ENCODE data around the gene SLX4IP.
A peak's percentile ranks its signal among the peaks of the same experiment; 100 is the strongest.
"Not testable (repeated sequence)": the region's sequence is repeated elsewhere in the genome, so short reads cannot be mapped to it uniquely, and the experiment has no call there.

Gene SLX4IP

DNA sequence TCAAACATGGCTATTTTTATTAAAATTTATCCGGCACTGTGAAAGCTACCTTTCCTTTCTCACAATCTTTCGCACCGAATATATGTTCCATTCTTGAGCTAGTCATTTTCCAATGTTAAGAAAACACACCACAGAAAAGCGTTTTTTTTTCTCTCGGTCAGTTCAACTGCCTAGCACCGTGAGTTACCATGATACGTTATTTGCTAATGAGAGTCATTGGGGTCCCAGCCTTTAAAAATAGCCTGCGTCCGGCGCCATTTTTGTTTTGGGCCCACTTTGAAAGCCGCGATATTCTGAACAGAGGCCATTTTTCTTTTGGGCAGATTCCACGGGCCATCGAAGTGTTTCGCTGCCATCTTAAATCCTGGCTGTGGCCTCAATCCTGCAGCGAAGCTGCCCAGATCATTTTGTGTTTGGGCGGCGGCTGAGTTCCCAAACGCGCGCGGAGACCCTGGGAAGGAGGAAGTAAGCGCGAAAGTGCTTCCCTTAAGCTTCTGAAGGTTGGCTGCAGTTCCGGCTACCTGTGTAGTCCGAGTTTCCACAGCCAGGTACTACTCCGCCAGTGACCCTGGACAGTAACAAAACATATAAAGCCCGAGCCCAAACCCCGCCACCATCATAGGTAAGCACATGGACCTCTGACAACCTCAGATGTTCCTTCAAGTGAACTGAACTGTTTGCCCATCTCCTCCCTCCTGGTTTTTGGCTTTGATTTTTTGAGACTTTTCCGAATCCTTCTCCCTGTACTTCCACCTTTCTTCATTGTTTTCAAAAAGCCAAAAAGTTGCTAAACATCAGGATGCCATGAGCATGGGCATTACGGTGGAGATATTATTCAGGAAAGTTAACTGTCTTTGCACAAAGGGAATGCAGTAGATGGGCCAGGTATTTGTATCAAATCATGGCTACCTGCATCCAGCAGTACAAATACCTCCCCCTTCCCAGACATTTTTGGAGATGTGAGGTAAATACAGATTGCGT lies at the start of gene SLX4IP:
TSS of gene SLX4IP (plus strand) at position 474 of the 981 bp plus-strand sequence. CDS start 22,900 bp downstream, outside the sequence.
- peak; percentile 95 for DNase-seq (ENCODE audit: low read depth, low spot score)

DNA sequence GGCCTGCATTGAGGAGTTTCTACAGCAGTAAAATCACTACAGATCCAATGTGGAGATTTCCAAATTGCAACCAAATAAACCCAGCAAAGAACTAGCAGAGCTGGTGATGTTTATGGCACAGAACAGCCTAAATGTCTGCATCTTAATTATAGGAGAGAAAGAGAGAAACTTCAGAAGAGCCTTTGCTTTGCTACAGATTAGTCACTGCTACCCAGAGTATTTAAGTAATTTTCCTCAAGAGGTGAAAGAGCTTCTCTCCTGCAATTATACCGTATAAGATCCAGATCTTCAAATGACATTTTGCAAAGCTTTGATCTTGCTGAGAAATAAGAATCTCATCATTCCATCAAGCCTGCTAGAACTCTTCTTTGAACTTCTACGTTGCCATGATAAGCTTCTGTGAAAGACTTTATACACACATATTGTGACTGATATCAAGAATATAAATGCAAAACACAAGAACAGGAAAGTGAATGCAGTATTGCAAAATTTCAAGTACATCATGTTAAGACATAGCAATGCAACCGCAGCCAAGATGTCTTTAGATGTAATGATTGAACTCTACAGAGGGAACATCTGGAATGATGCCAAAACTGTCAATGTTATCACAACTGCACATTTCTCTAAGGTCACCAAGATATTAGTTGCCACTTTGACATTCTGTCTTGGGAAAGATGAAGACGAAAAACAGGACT lies 49.1 kb upstream of the SLX4IP start:
- DNase-seq (ENCODE audit: low read depth, low spot score): no peak

DNA sequence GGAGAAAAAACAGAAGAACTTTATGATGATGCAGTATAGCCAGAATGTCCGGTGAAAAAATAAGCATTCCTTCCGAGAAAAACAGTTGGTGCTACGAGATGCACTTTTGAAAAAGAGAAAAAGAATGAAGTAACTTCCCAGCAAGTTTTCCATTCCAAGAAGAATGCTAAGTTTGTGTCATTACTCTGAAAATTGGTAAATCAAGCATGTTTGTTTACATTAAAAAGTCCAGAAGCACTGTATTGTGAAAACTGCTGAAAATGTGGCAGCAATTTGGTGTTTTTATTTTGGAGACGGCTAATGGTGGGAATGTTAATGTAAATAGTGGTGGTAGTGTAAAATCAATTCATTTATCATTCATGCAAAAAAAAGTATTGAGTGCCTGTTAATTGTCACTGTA lies 47.4 kb upstream of the SLX4IP start:
- no peak for DNase-seq (ENCODE audit: low read depth, low spot score)

DNA sequence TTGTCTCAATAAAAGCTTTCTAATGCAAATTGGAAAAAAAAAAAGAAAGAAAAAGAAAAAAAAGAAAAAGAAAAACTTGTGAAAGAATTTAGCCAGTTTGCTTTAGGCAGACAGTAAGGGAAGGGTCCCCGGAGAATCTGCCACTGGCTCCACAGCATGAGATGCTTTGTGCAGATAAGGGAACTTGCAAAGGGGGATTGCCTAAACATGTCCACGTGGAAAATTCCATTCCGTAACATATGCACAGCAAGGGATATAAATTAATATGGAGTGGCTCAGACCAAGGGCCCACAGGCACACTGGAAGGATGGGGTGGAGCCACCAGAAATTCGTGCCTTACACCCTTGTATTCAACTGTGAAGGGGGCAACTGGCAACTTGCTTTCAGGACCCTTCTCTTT lies 46.5 kb upstream of the SLX4IP start:
- no peak for DNase-seq (ENCODE audit: low read depth, low spot score)

DNA sequence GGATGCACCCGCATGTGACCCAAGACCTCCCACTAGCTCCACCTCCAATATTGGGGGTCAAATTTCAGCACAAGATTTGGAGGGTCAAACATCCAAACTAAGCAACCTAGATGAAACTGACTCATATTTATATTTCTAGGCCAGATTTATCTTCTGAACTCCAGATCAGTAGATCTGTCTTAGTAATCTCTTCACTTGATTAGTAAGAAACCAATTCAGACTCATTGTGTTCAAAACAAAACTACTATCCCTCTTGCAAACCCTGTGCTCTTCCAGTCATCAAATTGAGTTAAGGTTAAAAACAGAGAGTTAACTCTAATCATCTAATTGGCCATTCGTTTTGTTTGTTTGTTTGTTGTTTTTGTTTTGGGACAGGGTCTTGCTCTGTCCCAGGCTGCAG lies 44.4 kb upstream of the SLX4IP start:
- no peak for DNase-seq (ENCODE audit: low read depth, low spot score)

DNA sequence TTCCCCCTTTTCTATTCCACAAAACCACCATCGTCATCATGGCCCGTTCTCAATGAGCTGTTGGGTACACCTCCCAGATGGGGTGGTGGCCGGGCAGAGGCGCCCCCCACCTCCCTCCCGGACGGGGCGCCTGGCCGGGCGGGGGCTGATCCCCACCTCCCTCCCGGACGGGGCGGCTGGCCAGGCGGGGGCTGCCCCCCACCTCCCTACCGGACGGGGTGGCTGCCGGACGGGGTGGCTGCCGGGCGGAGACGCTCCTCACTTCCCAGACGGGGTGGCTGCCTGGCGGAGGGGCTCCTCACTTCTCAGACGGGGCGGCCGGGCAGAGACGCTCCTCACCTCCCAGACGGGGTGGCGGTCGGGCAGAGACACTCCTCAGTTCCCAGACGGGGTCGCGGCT lies 40.4 kb upstream of the SLX4IP start:
- not testable (repeated sequence) for DNase-seq (ENCODE audit: low read depth, low spot score)

DNA sequence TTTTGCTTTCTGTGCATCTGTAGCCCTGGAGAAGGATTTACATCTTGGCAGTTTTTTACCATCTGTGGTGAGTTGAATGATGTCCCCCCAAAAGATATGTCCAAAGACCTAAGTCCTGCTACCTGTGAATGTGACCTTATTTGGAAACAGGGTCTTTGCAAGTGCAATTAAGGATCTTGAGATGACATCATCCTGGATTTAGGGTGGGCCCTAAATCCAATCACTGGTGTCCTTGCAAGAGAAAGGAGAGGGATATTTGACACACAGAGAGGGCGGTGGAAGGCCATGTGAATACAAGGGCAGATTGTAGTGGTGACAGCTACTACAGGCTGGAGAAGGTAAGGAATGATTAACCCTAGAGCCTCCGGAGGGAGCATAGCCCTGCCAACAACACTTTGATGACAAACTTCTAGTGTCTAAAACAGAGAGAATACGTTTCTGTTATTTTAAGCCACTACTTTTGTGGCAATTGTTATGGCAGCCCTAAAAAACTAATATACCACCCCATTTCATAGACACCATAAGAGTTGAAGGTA lies 36.2 kb upstream of the SLX4IP start:
- DNase-seq (ENCODE audit: low read depth, low spot score): no peak

DNA sequence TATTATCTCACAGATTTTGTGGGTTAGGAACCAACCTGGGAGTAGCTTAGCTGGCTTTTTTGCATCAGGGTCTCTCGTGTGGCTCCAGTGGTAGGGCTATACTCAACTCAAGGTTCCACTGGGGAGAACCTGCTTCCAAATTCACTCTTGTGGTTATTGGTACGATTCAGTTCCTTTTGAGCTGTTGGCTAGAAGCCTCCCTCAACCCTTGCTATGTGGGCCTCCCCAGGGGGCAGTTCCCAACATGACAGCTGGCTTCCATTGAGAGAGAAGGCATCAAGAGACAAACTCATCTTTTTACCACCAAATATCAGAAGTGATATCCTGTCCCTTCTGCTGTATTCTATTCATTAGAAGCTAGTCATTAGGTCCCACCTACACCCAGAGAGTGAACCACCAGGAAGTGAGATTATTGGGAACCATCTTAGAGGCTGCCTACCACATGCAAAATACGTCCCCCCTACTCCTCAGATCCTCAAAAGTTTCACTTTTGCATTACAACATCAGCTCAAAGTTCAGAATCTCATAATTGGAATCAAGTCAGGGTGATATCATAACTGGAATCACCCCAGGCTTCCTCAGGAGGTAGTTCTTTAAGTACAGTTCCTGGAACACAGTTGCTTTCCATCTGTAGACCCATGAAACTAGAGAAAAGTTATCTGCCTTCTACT lies 32.0 kb upstream of the SLX4IP start:
- DNase-seq (ENCODE audit: low read depth, low spot score): no peak

DNA sequence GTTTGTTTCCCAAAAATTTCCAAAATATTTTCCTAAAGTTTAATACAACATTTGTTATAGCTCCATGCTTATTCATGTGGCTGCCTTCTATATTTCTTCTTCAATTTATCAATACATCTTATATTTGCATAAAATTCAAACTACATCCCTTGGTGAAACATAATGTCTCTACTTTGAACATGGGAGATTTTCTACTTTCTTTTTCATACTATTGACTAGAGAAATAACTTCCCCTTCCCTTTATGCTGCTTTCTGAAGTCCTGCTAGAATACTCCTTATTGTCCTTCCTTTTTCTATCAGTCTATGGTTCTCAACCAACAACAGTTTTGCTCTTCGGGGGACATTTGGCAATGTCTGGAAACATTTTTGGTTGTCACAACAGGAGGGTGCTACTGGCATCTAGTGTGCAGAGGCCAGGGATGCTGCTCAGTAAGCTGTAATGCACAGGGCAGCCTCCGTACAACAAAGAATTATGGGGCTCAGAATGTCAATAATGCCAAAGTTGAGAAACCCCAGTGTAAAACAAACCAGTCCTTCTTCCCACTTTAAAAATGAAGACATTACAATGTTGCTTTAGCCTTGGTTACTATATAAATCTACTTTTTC lies 31.0 kb upstream of the SLX4IP start:
- DNase-seq (ENCODE audit: low read depth, low spot score): no peak

DNA sequence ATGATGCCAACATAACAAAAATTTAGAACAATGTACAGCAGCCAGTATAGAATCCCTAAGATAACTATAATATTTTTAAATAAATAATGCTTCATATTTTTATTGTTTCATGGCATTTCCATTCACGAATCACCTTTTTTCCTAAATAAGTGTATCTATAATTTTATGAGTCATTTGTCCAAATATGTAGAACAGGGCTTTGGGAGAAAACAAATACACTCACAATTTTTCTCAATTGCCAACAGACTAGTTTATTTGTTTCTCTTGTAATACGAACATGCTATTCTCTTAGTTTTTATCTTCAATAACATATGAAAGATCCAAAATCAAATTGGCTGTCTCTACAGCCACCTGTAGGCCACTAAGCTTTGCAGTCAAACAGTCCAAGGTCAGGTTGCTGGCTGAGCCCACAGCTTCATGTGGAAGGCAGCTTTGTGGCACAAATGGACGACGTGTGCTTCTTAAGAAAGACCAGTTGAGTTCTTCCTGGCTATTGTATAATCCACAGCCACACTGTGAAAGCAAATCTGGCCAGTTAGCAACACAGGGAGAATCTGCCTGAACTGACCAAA lies 30.1 kb upstream of the SLX4IP start:
- DNase-seq (ENCODE audit: low read depth, low spot score): no peak

DNA sequence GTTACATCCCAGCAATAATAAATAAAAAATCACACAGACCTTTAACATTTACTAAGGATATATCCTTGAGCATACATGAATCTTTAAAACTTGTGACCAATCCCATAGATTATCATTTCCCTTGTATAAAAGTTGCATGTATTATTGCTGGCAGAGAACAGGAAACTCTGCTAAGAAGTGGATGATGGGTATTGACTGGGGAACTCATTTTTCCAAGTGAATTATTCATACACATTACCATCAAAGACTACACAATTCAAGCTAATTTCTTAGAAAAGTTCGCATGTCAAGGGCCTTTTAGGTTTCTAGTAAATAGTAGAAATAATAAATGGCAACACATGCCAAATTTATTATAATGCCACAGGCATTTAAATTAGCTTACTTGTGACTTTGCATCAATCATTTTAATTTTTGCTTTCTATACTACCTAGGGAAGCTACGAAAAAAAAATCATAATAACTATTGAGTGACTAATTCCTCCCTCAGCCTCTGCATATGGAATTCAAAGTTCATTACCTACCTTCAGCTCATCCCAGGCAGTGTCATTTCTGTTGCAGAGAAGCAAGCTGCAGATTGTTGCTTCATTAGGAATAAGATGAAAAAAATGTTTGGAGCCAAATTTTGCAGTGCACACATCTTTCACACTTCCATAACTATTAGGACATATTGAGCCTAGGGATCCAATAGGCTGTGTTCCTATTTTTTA lies 26.8 kb upstream of the SLX4IP start:
- DNase-seq (ENCODE audit: low read depth, low spot score): no peak

DNA sequence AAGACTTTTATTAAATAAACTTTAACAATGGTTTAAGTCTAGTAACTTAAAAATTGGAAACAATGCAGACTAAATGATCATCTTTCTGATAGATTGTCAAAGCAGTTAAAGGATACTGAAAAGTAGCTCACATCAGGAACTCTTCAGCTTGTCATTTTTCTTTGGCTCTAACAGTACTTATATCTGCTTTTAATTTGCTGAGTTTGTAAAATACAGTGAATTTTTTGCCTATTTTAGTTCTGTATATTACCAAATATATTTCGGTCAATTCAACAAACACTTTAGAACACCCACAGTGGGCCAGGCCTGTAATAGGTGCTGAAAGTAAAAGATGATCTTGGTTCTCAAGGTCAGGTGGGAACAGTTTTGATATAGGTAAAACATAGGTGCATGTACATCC lies 23.4 kb upstream of the SLX4IP start:
- DNase-seq (ENCODE audit: low read depth, low spot score): no peak

DNA sequence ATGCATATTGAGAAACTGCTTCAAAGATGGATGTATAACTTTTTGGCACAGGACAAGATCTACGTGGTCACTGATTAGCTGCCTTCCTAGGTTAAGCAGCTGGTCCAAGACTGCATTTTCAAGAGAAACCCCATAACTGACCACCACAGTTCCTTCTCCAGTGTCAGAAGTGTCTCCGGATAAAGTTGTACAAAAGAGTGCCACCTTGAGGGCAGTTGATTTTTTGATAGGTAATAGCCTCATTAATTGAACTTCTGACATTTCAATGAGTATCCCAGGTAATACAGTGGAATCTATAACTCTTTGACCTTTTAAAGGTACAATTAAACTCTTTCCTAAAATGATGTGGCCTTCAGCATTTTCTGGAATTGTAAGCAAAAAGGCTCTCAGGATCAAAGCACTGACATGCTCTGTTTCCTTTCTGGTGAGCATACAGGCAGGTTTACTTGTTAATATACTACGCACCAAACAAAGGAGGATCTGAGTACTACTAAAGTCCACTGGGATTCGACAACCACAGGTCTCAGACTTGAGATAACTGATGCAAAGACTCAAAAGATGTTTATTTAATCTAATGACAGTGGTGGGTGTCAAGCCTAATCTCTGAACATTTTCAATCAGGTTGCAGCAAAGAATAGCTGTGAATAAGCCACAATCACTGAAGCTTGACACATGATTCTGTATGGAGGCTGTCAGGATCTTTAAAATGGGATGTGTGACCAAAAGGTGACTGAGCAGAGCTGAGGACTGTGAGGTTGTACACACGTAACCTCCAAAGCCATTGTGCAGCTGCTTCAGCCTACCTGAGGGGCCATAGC lies 22.3 kb upstream of the SLX4IP start:
- DNase-seq (ENCODE audit: low read depth, low spot score): no peak

DNA sequence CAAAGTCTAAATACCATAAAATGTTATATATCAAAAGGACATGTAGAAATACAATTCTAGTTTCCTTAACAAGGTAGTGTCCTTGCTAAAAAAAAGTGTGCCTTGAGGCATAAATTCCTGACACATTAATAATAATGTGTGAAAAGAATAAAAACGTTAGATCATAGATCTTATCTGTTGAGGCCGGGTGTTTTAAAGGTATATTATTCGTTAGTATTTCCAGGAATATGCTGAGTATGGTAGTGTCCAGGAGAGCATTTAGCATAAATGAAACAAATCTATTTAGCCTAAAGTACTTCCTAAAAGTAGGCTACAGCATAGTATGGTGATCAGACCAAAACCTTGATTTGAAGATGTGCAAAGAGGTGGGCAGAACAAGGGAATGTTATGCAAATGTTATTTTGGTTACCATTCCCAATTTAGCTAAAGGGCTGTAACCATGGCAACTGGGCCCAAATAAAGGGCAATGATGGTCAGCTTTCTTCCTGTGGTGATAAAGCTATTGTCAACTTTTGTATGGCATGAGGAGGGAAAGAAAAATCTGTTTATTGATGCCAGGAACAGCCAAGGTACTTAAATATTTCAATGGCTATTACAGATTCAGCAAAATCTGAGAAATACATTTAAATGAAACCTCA lies 20.0 kb upstream of the SLX4IP start:
- DNase-seq (ENCODE audit: low read depth, low spot score): no peak

DNA sequence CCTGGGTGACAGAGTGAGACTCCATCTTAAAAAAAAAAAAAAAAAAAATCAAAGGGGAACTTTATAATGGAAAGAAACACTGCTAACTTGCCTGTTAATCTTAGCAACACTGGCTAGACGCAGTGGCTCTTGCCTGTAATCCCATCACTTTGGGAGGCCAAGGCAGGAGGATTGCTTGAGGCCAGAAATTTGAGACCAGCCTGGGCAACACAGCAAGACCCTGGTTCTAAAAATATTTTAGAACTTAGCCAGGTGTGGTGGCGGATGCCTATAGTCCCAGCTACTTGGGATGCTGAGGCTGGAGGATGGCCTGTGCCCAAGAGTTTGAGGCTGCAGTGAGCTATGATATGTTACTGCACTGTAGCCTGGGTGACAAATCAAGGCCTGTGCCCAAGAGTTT lies 17.9 kb upstream of the SLX4IP start:
- not testable (repeated sequence) for DNase-seq (ENCODE audit: low read depth, low spot score)

DNA sequence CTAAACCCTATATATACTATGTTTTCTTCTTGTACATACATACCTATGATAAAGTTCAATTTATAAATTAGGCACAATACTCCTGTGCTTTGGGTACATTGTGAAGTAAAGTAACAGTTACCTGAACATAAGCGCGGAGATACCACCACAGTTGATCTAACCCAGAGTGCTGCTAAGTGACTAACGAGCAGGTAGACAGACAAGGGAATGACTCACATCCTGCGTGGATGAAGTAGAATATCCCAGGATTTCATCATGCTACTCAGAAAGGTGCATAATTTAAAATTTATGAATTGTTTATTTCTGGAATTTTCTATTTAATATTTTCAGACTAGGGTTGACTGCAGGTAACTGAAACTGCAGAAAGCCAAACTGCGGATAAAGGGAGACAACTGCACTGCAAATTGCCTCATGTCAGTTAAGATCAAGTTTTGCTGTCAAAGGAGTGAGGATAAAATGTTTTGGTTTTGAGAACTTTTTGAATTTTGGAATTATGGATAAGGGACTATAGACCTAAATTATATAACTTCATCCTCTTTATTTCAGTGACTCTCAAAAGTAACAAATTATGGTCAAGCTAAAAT lies 15.5 kb upstream of the SLX4IP start:
- no peak for DNase-seq (ENCODE audit: low read depth, low spot score)

DNA sequence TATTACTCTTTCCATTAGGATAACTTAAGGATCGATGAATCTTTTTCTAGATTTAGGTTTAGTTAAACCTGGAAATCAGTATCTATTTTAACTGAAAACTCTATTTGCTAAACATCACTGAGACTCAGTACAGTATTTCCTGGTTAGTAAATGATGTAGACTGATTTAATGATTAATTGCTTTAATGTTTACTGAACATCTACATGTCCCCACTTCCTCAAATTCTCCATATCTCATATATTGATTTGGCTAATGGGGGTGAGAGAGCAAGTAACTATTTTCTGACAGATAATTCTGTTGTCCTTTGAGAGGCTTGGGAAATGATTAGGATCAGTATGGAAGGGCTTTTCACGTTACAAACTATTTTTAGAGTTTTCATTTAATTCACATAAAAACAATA lies 11.4 kb upstream of the SLX4IP start:
- DNase-seq (ENCODE audit: low read depth, low spot score): no peak

DNA sequence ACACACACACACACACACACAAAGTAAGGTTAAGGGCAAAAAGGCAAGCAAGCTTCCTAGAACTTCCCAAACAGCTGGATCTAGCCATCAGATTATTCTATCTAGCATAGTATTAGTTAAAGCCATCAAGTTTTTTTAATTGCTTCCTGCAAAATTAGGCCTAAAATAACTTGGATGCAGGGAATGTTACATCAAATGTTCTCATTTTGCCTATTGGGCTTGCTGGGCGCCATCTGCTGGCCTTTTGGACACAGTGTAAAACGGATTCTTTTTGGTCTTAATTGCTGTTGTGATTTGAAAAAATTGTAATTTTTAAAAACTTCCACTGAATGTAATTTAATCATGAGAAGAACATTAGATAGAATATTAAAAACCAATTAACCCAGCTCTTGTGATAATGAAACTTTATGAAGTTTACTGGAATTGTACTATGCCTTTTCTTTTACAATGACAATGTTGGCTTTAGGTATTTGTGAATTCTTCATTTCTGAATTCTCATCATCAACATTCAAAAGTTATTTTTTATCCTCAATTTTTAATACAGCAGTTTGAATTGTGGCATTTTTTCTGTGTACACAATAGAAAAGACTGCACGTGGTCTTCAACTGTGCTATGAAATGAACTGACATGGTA lies 7.9 kb upstream of the SLX4IP start:
- no peak for DNase-seq (ENCODE audit: low read depth, low spot score)
